ENCODE data around the gene LRRC37A3.
"Not testable (repeated sequence)": the region's sequence is repeated elsewhere in the genome, so short reads cannot be mapped to it uniquely, and the experiment has no call there.

LRRC37A3 gene

DNA sequence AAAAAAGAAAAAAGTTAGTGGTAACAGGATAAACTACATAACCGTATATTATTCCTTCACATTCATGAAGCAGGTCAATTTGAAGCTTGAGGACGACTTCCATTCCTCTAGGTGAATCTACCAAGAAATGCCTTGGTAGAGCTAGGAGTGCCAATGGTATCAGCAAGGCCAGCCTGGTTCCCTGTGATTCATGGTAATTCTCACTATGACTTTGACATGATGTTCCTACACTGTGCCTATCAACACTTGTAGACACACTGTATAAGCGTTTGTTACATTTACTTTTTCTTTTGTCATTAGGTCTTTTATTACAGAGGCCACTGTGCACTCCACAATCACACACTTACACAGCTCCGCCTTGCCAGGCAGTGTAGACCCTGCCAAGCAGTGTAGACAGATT lies 7.2 kb upstream of the LRRC37A3 start:
- DNase-seq (ENCODE audit: low read depth in 2 of 2): not testable (repeated sequence)

DNA sequence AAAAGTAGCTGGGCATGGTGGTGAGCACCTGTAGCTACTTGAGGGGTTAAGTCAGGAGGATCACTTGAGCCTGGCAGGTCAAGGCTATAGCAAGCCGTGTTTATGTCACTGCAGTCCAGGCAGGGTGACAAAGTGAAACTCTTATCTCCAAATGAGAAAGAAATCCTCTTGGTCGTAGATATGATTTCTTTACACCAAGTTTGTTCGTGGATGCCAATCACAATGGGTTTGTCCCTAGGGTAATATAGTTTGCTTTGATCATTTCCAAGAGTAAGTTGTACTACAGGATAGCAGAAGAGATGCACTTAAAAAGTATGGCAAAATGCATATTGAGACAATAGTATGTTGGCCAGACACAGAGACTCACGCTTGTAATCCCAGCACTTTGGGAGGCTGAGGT lies 6.0 kb upstream of the LRRC37A3 start:
- not testable (repeated sequence) for DNase-seq (ENCODE audit: low read depth in 2 of 2)

DNA sequence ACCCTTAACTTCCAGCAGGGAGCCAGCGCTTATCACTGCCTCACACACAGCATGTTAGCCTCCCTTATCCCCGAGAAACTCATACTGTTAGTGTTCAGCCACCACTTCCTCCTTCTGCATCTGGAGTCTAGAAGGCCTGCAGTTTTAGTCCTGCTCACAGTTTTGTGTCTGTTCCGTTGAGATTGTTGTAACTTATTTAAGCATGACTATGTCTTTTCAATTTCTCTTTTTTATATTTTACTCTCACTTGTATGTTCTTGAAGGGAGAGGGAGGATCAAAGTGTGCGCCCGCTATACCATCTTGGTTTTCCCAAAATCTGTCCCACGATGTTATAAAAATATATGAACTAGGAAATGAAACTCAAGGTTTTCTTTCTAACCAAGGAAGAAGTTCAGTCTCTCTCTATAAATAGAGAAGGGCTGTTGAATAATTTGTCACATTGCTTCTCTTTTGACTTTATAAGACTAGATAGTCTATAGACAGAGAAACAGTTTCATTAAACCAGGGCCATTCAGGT lies 3.8 kb upstream of the LRRC37A3 start:
- not testable (repeated sequence) for DNase-seq (ENCODE audit: low read depth in 2 of 2)

DNA sequence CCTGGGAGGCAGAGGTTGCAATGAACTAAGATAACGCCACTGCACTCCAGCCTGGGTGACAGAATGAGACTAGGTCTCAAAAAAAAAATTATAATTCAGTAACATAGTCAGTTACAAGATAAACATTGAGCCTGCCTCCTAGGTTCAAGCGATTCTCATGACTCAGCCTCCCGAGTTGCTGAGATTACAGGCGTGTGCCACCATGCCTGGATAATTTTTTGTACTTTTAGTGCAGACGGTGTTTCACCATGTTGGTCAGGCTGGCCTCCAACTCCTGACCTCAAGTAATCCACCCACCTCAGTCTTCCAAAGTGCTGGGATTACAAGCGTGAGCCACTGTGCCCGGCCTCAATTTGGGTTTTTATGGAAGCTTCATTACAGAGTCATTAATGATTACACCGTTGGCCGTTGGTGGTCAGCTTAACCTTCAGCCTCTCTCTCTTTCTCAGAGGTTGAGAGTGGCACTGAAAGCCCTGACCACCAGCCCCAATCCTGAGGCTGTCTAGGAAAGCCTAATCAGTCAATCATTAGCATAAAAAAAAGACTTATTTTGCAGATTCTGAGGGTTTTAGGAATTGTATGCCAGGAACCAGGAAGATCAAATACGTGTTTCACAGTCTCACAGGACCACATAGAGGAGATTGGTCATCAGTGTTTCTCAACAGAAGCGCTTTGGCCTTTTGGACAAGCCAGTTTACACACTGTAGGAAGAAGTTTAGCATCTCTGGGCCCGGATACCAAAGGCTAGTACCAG lies 1.3 kb upstream of the LRRC37A3 start:
- no peak for DNase-seq (ENCODE audit: low read depth in 2 of 2)

DNA sequence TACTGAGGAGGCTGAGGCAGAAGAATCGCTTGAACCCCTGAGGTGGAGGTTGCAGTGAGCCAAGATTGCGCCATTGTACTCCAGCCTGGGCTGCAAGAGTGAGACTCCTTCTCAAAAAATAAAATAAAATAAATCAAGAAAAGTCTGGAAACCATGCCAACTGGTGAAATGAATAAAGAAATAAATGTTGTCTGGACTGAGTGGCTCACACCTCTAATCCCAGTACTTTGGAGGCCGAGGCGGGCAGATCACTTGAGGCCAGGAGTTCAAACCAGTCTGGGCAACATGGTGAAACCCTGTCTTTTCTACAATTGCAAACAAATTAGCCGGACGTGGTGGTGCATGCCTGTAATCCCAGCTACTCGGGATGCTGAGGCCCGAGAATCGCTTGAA lies 744 bp upstream of the LRRC37A3 start:
- DNase-seq (ENCODE audit: low read depth in 2 of 2): no peak

DNA sequence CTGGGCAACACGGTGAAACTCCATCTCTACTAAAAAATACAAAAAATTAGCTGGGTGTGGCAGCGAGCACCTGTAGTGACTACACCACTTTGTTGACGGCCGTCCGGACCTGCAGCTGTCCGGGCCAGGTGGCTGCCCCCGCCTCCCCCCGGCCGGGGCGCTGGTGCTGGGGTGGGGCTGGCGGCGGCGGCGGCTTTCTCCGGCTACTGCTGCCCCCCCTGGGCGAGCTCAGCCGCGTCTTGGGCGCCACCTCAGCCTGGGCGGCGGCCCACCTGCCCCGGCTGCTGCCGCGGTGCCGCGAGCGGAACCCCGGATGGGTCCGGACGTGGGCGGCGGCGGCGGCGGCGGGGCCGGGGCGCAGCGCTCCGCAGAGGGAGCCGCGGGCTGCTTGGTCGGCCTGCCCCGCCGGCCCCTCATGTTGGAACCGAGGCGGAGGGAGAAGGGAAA lies 413 bp downstream of the LRRC37A3 start:
- peak in 1 of 2 donors; percentile 52 for DNase-seq (ENCODE audit: low read depth in 2 of 2)

DNA sequence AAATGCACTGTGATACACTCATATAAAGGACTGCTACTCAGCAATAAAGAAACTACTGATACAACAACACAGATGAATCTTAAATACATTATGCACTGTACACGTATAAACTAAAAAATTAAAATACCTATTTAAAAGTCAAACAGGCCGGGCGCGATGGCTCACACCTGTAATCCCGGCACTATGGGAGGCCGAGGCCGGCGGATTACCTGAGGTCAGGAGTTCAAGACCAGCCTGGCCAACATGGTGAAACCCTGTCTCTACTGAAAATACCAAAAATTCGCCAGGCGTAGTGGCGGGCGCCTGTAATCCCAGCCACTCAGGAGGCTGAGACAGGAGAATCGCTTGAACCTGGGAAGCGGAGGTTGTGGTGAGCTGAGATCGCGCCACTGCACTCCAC lies 1.7 kb downstream of the LRRC37A3 start:
- not testable (repeated sequence) for DNase-seq (ENCODE audit: low read depth in 2 of 2)

DNA sequence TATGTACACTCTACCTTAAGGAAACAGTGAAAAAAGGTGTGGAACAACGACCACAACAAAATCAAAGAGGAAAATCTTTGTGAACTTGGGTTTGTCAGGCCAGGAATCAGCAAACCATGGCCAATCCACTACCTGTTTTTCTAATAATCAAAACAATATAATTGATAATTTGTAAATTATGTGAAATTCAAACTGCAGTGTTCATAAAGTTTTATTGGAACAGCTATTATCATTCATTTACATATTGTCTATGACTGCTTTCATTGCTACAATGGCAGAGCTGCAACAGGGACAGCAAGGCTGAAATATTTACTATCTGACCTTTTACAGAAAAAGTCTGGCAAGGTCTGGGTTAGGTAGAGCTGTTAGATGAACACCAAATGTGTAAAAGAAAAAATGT lies 4.0 kb downstream of the LRRC37A3 start:
- DNase-seq (ENCODE audit: low read depth in 2 of 2): not testable (repeated sequence)

DNA sequence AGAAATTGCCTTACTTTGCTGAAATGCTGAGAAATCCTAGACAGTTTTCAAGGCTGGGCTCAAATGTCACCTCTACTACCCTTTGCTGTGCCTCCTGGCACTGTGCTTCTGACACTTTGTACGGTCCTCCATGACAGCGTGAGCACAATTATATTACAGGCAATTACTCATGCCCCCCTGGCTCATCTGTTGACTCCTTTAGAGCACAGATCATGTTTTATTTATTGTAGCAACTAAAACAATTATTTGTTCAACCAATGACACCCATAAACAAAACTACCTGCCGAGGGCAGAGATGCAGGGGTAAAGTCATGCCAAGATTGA lies 9.1 kb downstream of the LRRC37A3 start:
- DNase-seq (ENCODE audit: low read depth in 2 of 2): not testable (repeated sequence)

DNA sequence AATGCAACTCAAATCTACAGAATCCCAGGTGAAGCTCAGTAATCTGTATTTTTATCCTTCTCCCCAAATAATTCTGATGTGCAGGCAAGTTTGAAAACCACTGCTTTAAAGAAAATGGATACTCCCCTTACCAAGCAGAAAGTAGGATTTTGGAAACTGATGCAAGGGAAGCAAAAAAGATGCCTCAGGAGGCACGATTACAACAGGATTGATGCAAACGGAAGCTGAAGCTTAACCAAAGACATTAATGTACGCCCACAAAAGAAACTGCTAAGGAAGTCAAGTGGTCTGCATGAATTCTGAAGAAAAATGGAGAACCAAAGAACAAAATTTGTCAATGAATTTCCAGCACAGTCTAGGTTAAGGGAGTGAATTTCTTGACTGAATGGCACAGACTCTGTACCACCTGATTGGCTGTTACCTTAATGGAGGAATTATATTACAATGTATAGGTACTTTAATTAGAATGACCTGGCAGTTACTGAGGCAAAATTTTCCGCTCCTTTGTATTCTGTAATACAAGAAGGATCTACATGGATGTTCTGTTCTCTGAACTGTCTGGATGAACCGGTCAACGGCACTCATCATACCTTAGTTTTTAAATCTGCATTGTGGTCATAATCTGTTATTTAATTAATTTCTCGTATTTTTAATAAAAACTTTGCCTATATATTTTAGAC lies 9.6 kb downstream of the LRRC37A3 start:
- DNase-seq (ENCODE audit: low read depth in 2 of 2): not testable (repeated sequence)

DNA sequence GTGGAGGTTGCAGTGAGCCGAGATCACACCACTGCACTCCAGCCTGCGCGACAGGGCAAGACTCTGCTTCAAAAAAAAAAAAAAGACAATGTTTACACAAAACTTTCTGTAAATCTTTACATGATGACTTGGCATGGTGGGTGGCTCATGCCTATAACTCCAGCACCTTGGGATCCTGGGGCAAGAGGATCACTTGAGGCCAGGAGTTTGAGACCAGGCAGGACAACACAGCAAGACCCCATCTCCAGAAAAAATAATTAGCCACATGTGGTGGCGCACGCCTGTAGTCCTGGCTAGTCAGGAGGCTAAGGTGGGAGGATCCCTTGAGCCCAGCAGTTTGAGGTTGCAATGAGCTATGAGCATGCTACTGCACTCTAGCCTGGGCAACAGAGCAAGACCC lies 15.2 kb downstream of the LRRC37A3 start:
- DNase-seq (ENCODE audit: low read depth in 2 of 2): not testable (repeated sequence)

DNA sequence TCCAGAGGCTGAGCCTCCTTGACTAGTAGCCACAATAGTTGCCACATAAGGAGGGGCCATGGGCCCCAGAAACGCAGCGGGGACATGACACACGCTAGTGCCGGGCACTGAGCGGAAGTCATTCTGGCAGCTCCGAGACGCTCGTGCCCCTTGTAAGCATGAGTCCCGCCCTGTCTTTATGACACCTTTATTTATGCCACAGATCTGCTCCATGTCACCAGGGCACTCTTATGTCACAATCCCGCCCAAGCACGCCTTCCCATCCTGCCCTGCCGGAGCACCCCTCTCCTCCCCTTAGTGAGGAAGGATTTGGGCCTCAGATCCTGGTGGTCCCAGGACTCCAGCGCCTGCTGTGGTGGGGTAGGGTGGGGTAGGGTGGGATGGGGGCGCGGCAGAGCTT lies 22.1 kb downstream of the LRRC37A3 start:
- not testable (repeated sequence) for DNase-seq (ENCODE audit: low read depth in 2 of 2)

DNA sequence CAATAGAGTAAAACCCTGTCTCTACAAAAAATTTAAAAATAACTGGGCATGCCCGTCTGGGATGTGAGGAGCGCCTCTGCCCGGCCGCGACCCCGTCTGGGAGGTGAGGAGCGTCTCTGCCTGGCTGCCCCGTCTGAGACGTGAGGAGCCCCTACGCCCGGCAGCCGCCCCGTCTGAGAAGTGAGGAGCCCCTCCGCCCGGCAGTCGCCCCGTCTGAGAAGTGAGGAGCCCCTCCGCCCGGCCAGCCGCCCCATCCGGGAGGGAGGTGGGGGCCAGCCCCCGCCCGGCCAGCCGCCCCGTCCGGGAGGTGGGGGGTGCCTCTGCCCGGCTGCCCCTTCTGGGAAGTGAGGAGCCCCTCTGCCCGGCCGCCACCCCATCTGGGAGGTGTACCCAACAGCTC lies 45.1 kb downstream of the LRRC37A3 start:
- not testable (repeated sequence) for DNase-seq (ENCODE audit: low read depth in 2 of 2)

DNA sequence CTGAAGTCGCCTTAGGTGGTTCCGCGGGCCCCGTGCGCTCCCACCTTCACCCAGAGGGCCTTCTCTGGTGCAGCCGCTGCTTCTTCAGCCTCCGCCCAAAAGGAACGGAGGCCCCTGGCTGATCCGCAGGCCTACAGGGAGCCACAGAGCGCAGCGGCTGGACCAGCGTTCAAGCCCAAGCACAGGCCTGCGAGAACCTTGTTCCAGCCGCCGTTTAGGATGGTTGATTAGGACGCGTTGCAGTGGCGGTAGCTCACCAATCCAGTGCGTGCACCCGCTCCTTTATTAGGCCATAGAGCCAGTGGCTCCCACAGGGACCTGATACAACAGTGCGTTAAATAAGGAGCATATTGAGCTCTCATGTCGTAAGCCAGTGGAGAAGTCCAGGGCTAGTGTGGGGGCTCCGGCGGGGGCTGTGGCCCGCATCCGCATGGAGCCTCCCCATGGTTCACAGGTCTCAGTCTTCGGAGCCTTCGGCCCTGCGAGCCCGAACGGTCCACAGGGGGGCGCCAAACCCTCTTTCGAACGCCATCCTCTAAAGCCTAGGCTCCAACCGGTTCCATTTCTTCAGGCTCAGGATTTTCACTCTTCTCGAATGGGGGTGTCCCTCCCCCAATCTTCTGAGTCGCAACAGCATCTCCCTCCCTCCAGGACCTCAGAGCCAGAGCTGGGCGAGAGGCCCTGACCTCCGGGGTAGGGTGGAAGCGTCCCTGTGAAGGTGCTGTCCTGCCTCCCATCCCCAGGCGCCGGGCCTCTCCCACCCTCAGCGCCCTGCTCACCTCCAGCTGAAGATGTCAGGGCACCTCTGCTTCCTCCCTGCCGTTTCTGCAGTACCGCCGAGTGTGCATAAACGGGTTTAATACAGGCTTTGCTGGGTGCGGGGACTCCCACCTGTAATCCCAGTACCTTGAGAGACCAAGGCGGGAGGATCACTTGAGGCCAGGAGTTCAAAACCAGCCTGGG lies 71.5 kb downstream of the LRRC37A3 start:
- peak; percentile 43 to 50 for DNase-seq (ENCODE audit: low read depth in 2 of 2)

DNA sequence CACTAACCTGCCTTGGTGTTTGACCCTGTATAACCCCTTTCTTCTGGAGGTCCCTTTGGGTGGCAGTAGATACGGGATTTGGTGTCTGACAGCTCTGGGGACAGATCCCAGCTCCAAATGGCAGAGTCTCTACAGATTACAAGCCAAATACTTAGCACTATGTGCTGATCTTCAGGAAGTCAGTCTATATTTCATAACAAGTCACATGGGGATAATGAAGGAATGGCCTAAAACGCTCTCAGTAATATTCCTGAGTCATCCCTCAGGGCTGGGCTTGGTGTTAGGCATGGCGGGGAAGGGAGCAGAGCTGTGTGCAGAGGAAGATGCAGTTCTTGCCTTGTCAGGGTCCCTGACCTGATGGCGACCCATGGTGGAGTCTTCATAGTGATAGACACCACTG lies 72.4 kb downstream of the LRRC37A3 start:
- not testable (repeated sequence) for DNase-seq (ENCODE audit: low read depth in 2 of 2)

DNA sequence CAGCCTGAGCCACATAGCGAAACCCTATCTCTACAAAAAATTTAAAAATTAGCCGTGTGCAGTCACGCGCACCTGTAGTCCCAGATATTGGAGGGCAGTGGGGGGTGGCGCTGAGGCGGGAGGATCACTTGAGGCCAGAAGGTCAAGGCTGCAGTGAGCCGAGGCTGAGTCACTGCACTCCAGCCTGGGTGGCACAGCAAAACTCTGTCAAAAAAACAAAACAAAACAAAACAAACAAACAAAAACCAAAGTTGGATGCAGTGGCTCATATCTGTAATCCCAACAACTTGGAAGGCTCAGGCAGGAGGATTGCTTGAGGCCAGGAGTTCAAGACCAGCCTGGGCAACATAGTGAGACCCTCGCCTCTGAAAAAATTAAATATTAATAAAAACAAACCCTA lies 75.4 kb downstream of the LRRC37A3 start:
- DNase-seq (ENCODE audit: low read depth in 2 of 2): not testable (repeated sequence)

DNA sequence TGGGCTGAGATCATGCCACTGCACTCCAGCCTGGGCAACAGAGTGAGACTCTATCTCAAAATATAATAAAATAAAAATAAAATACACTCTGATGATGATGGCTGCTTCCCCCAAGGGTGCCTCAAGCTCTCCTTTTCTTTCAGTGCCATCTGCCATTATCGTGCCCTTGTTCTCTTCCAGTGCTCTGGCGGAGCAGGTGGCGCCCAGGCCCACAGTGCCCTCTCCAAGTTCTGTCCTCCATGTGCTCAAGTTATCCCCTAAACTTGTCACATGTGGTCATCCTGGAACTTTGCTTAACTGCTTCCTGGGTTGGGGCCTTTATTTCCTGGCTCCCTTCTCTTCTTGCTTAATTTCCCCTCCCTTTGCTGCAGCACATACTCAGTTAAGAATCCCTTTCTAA lies 76.4 kb downstream of the LRRC37A3 start:
- not testable (repeated sequence) for DNase-seq (ENCODE audit: low read depth in 2 of 2)

DNA sequence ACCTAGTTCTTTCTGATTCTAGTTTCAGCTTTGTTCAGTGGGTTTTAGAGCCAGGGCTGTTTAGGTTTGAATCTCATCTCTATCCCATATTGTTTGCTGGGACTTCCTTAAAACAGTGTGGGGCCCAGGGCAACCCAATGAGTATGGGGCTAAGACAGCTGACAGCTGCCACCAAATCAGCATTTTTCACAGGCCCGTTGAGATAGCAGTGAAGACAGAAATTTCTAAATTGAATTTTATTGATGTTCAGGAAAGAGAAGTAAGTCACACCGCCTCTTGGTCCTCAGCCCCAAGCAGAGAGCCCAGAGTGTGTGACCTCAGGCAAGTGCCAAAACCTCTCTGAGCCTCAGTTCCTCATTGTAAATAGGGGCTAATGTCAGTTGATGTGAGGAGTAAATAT lies 78.3 kb downstream of the LRRC37A3 start:
- not testable (repeated sequence) for DNase-seq (ENCODE audit: low read depth in 2 of 2)

DNA sequence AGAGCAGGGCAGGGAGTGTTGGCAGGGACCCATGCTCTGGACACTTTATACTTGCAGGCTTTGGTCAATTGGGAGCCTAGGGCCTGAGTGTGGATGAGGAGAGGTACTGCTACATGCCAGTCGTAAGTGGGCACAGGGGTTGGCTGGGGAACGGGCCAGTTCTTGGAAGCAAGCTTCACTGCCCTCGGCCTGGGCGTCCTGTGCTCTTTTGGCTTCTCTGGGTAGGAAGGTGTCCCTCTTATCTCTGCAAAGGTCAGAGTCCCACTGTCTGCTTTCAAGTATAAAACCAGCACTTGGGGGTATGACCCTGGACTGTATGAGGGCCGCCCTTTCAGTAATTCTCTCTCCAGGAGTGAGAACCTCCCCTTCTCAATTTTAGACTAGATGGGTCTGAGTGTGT lies 80.8 kb downstream of the LRRC37A3 start:
- DNase-seq (ENCODE audit: low read depth in 2 of 2): not testable (repeated sequence)

DNA sequence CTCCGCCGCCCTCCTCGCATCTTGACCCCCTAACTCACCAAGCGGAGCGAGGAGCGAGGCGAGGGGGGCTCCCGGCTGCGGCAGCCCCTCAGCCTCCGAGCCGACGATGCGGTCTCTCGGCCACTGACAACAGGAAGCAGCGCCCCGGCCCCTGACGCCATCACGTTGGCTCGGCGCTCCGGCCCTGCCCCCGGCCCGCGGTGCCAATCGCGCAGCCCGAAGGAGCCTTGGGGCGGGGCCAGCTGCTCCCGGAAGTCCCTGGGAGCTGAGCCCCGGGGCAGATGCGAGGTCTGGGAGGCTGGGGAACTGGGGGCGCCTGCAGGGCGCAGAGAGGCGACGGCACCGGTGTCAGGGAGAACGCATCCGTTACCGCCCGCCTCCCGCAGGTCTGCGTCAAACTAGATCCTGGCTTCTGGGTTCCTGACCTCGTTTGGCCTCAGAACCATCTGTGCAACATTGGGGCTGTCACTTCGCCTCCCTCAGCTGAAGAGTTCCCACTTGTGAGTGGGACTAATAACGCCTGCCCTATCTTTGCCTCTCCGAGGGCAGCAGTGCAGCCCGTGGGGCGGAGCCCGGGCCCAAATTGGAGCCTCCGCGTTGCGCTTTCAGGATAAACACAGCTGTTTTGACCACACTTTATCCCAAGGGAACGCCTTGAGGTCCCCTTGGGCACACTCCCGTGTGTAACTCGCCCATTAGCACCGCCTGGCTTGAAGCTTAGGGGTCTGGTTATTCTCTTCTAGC lies 82.1 kb downstream of the LRRC37A3 start:
- DNase-seq (ENCODE audit: low read depth in 2 of 2): peak; percentile 61 to 81

DNA sequence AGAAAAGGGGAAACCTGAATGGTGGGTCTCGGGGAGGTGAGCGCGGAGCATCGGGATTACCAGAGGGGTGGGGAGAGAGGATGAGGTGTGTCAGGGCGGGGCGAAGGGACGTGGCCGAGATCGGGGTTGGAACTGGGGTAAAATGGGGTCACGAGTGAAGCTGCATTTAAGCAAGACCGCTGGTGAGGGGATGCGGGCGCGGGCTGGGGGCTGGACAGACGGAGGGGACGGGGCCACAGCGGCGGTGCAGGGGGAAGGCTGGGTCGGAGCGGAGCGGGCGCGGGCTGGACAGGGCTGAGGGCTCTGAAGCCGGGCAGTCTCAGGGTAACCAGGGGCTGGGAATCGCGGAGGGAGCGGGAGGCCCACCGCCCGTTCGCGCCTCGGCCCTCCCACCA lies 82.7 kb downstream of the LRRC37A3 start:
- DNase-seq (ENCODE audit: low read depth in 2 of 2): peak in 1 of 2 donors; percentile 10
